ENCODE data around the gene PRR23C.
"Not testable (repeated sequence)": the region's sequence is repeated elsewhere in the genome, so short reads cannot be mapped to it uniquely, and the experiment has no call there.

The PRR23C gene

GRCh38 chr3:139044366-139045210, at the start of gene PRR23C:
Gene PRR23C (minus strand): TSS chr3:139044892. CDS start chr3:139044620, 272 bp downstream.
- DNase-seq: no peak

GRCh38 chr3:139093840-139094239, 49.1 kb upstream of the PRR23C start:
- no peak for DNase-seq

GRCh38 chr3:139088462-139089324, 44.0 kb upstream of the PRR23C start:
- DNase-seq: no peak

- no peak for DNase-seq
Measured at GRCh38 chr3:139087621-139088020, 42.9 kb upstream of the PRR23C start.

- DNase-seq: no peak
Measured at GRCh38 chr3:139084176-139084575, 39.5 kb upstream of the PRR23C start.

GRCh38 chr3:139074565-139075115, 29.9 kb upstream of the PRR23C start:
- no peak for DNase-seq

GRCh38 chr3:139062918-139063317, 18.2 kb upstream of the PRR23C start:
- DNase-seq: no peak

- DNase-seq: no peak
Measured at GRCh38 chr3:139052802-139053600, 8.3 kb upstream of the PRR23C start.

GRCh38 chr3:139043554-139044365, 932 bp downstream of the PRR23C start:
- no peak for DNase-seq

- no peak for DNase-seq
Measured at GRCh38 chr3:139037478-139037877, 7.2 kb downstream of the PRR23C start.

GRCh38 chr3:139032326-139033002, 12.2 kb downstream of the PRR23C start:
- no peak for DNase-seq

- not testable (repeated sequence) for DNase-seq
Measured at GRCh38 chr3:139030576-139030975, 14.1 kb downstream of the PRR23C start.

- no peak for DNase-seq
Measured at GRCh38 chr3:139024968-139025367, 19.7 kb downstream of the PRR23C start.

- DNase-seq: peak; percentile 21
Measured at GRCh38 chr3:139020868-139021234, 23.8 kb downstream of the PRR23C start, which contains the start of gene PRR23B. Gene PRR23B (minus strand): TSS chr3:139020926. CDS start chr3:139020661, 265 bp downstream.

GRCh38 chr3:139020036-139020867, 24.4 kb downstream of the PRR23C start:
- no peak for DNase-seq

GRCh38 chr3:139016430-139017048, 28.2 kb downstream of the PRR23C start:
- no peak for DNase-seq

GRCh38 chr3:139006051-139006716, 38.5 kb downstream of the PRR23C start, which contains the start of gene PRR23A:
Gene PRR23A (minus strand): TSS chr3:139006268. CDS start chr3:139006268, 0 bp downstream.
- no peak for DNase-seq

GRCh38 chr3:139005356-139005993, 39.2 kb downstream of the PRR23C start:
- no peak for DNase-seq
